CD4-positive, alpha-beta T cell treated with Interferon gamma for 1 hour (primary cell): ENCODE results near the gene MARVELD1.

ENCODE experiments used
- DNase-seq: peaks from one replicate; pipeline ENCODE4 v3.0.0-alpha.2; 2020

The MARVELD1 gene

GRCh38 chr10:97759946-97760345 lies 46.4 kb downstream of the MARVELD1 start:
- DNase-seq, result no peak

- DNase-seq, result no peak
Measured at GRCh38 chr10:97760461-97761257, 47.1 kb downstream of the MARVELD1 start.

GRCh38 chr10:97761331-97761865 lies 47.9 kb downstream of the MARVELD1 start:
- DNase-seq, result no peak

- DNase-seq, result no peak
Measured at GRCh38 chr10:97762056-97762455, 48.5 kb downstream of the MARVELD1 start.

GRCh38 chr10:97762816-97763215 lies 49.3 kb downstream of the MARVELD1 start:
- DNase-seq, result no peak

- DNase-seq, result no peak
Measured at GRCh38 chr10:97763411-97763810, 49.9 kb downstream of the MARVELD1 start.

GRCh38 chr10:97763947-97764346 lies 50.4 kb downstream of the MARVELD1 start:
- DNase-seq, result no peak

- DNase-seq, result no peak
Measured at GRCh38 chr10:97764519-97764931, 51.0 kb downstream of the MARVELD1 start.

- no peak for DNase-seq
Measured at GRCh38 chr10:97765201-97765600, 51.7 kb downstream of the MARVELD1 start.

- no peak for DNase-seq
Measured at GRCh38 chr10:97766106-97766810, 52.7 kb downstream of the MARVELD1 start.

GRCh38 chr10:97766996-97767924 lies 53.7 kb downstream of the MARVELD1 start:
- DNase-seq, result no peak
